ENCODE data around the gene ADRM1. TPM values are rescaled to one million over a fixed set of nuclear protein-coding genes. Genes with fewer than 3 reads are reported as not detected.

ADRM1 gene
- total and polyA plus RNA-seq, 2 of the 4 experiments (the other 2 are of a cell fraction), result 103 to 149 TPM

DNA sequence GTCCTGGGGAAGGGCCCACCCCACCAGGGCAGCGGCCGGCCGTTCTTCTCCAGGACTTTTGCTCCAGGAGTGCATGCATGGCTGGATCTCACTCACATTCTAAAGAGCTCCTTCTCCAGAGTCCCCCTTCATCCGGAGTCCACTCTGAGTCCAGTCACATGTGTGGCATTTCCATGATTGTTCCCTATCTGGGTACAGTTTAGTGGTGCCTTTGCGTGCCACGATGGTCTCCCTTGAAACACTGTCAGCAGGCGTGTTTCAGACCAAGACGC lies 43.6 kb upstream of the ADRM1 start:
- WGBS, 2 experiments (ENCODE audit: extremely low coverage in 2 of 2, insufficient read length in 1 of 2), result 95% methylated on average over 8 of the region's 8 CpGs; no CpG with 5 or more reads in 1 of the 2 experiments
- H2AK9ac ChIP-seq (replicated peaks; ENCODE audit: low read depth, low read length, poor library complexity), result no peak overlapping the region
- no peak overlapping the region for H3K4me3 ChIP-seq (ENCODE audit: insufficient read depth, low read depth, low read length)
- H3K56ac ChIP-seq (ENCODE audit: extremely low read depth, insufficient read depth, low read length), result no peak overlapping the region
- H3K14ac ChIP-seq (replicated peaks; ENCODE audit: low read depth, low read length), result no peak overlapping the region
- no peak overlapping the region for H2BK120ac ChIP-seq (ENCODE audit: low read depth, low read length)
- ChIA-PET POLR2A (ENCODE audit: unreplicated experiment) (no interaction called here), CTCF (no interaction called here)
- H3K23ac ChIP-seq (ENCODE audit: low read depth, low read length), result no peak overlapping the region
- H3K18ac ChIP-seq (ENCODE audit: low read depth, low read length), result no peak overlapping the region
- H4K20me1 ChIP-seq (ENCODE audit: insufficient read depth, low read length), result peaks cover 56% of the 10 kb centered on the region
- no peak overlapping the region for H2AFZ ChIP-seq (replicated peaks; ENCODE audit: low read length, poor library complexity)
- TF ChIP-seq MAZ (IDR thresholded peaks at IDR 0.05; ENCODE audit: borderline replicate concordance, low read depth, low read length), result no peak
- TF ChIP-seq, protein P1, sequence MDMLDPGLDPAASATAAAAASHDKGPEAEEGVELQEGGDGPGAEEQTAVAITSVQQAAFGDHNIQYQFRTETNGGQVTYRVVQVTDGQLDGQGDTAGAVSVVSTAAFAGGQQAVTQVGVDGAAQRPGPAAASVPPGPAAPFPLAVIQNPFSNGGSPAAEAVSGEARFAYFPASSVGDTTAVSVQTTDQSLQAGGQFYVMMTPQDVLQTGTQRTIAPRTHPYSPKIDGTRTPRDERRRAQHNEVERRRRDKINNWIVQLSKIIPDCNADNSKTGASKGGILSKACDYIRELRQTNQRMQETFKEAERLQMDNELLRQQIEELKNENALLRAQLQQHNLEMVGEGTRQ (IDR thresholded peaks at IDR 0.05; ENCODE audit: low read depth, low read length), result no peak
- no peak for TF ChIP-seq FOS (IDR thresholded peaks at IDR 0.05; ENCODE audit: low read depth, low read length)
- TF ChIP-seq RCOR1 (IDR thresholded peaks at IDR 0.05; ENCODE audit: insufficient replicate concordance, low read length), result no peak
- TF ChIP-seq, protein P2, sequence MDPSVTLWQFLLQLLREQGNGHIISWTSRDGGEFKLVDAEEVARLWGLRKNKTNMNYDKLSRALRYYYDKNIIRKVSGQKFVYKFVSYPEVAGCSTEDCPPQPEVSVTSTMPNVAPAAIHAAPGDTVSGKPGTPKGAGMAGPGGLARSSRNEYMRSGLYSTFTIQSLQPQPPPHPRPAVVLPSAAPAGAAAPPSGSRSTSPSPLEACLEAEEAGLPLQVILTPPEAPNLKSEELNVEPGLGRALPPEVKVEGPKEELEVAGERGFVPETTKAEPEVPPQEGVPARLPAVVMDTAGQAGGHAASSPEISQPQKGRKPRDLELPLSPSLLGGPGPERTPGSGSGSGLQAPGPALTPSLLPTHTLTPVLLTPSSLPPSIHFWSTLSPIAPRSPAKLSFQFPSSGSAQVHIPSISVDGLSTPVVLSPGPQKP (IDR thresholded peaks at IDR 0.05; ENCODE audit: borderline replicate concordance, low read depth, low read length), result no peak
- no peak for TF ChIP-seq RAD21 (IDR thresholded peaks at IDR 0.05; ENCODE audit: low read length)
- no peak for TF ChIP-seq SMC3 (IDR thresholded peaks at IDR 0.05; ENCODE audit: low read depth, low read length)
- no peak for TF ChIP-seq MXI1 (IDR thresholded peaks at IDR 0.05; ENCODE audit: borderline replicate concordance, low read depth, low read length)
- TF ChIP-seq, protein P3, sequence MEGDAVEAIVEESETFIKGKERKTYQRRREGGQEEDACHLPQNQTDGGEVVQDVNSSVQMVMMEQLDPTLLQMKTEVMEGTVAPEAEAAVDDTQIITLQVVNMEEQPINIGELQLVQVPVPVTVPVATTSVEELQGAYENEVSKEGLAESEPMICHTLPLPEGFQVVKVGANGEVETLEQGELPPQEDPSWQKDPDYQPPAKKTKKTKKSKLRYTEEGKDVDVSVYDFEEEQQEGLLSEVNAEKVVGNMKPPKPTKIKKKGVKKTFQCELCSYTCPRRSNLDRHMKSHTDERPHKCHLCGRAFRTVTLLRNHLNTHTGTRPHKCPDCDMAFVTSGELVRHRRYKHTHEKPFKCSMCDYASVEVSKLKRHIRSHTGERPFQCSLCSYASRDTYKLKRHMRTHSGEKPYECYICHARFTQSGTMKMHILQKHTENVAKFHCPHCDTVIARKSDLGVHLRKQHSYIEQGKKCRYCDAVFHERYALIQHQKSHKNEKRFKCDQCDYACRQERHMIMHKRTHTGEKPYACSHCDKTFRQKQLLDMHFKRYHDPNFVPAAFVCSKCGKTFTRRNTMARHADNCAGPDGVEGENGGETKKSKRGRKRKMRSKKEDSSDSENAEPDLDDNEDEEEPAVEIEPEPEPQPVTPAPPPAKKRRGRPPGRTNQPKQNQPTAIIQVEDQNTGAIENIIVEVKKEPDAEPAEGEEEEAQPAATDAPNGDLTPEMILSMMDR (conservative IDR thresholded peaks at IDR 0.05; ENCODE audit: low read depth, low read length), result no peak
- TF ChIP-seq NFE2L2 (IDR thresholded peaks at IDR 0.05; ENCODE audit: low read depth, low read length), result no peak
- no peak for TF ChIP-seq CHD1 (IDR thresholded peaks at IDR 0.05; ENCODE audit: low read depth, low read length)
- TF ChIP-seq CEBPB (IDR thresholded peaks at IDR 0.05; ENCODE audit: low read depth, low read length), result no peak
- no peak for TF ChIP-seq BHLHE40 (IDR thresholded peaks at IDR 0.05; ENCODE audit: low read depth, low read length)
- TF ChIP-seq POLR2A (IDR thresholded peaks at IDR 0.05; ENCODE audit: low read depth, low read length), result no peak
- no peak for TF ChIP-seq RFX5 (IDR thresholded peaks at IDR 0.05; ENCODE audit: low read depth, low read length)
- TF ChIP-seq MAFK (IDR thresholded peaks at IDR 0.05; ENCODE audit: low read depth, low read length), result no peak
- intact Hi-C loops (cut with micrococcal nuclease) (loop anchor here (5.0 to 10.0 kb wide), 2 partner anchors 74 to 247 kb away; partner anchors contain the start of gene MTG2), dilution Hi-C loops (cut with HindIII; ENCODE audit: low sequenced_read_pairs, unreplicated experiment) (no loop called here), in situ Hi-C loops (cut with MboI; ENCODE audit: low sequenced_read_pairs) (no loop called here)
- H2BK20ac ChIP-seq (ENCODE audit: low read depth, low read length), result no peak overlapping the region
- no peak overlapping the region for H4K8ac ChIP-seq (ENCODE audit: low read depth in 2 of 2, low read length in 2 of 2)
- no TSS peak for BruUV-seq (replicated peaks)
- ATAC-seq (ENCODE audit: low read depth) (no peak), DNase-seq (no peak)
- no peaks in the 10 kb centered on the region for H3K9me3 ChIP-seq (ENCODE audit: control insufficient read depth, insufficient read depth, low read length)
- no peak overlapping the region for H3K4me2 ChIP-seq (ENCODE audit: low read depth, low read length)
- no peak overlapping the region for H3K4ac ChIP-seq (ENCODE audit: low read depth, low read length)
- no peak overlapping the region for H3K9ac ChIP-seq (ENCODE audit: low read depth, low read length)
- H4K91ac ChIP-seq (ENCODE audit: insufficient read depth, low read depth, low read length), result no peak overlapping the region
- H4K5ac ChIP-seq (ENCODE audit: low read depth, low read length), result no peak overlapping the region
- no peak overlapping the region for H2BK15ac ChIP-seq (ENCODE audit: low read depth, low read length)
- H3K36me3 ChIP-seq (ENCODE audit: control insufficient read depth, insufficient read depth, low read length), result peaks cover 43% of the 10 kb centered on the region
- peaks cover 10% of the 10 kb centered on the region for H3K9me1 ChIP-seq (ENCODE audit: insufficient read depth, low read length)
- H3K27me3 ChIP-seq (ENCODE audit: control insufficient read depth, insufficient read depth, low read length), result no peaks in the 10 kb centered on the region
- H3K79me1 ChIP-seq (ENCODE audit: low read depth in 1 of 2, low read length in 2 of 2), result peaks cover 23 to 52% of the 10 kb centered on the region in 2 experiments
- no peak overlapping the region for H2BK5ac ChIP-seq (ENCODE audit: low read depth, low read length, poor library complexity, severe bottlenecking)
- H2AK5ac ChIP-seq (ENCODE audit: low read depth, low read length), result no peak overlapping the region
- H3K27ac ChIP-seq (ENCODE audit: insufficient read depth, low read length), result no peak overlapping the region
- H3K4me1 ChIP-seq (ENCODE audit: control insufficient read depth, insufficient read depth, low read length), result peaks cover 8% of the 10 kb centered on the region; the same call in 1 of the 2 replicates
